Breast epithelium (tissue), 3 donors: ENCODE results near the gene CABLES2.

Experiments
- POLR2A ChIP-seq: fragments of 450-650 bp; IDR thresholded peaks from one replicate; pipeline ENCODE4 v1.6.1; 2016; ENCODE audit warnings: antibody characterized with exemption, mild to moderate bottlenecking, moderate library complexity
- POLR2AphosphoS5 ChIP-seq, 3 donors: sonication (generic); formaldehyde crosslinking; IDR thresholded peaks; one replicate each; pipeline ENCODE4 v1.6.1; 2017; ENCODE audit warnings: antibody characterized with exemption in 3 of 3
- TF ChIP-seq, protein P1 (sequence below), 3 donors: fragments of 450-650 bp; IDR thresholded peaks; one replicate each; pipeline ENCODE4 v1.5.1; 2016 to 2017; ENCODE audit warnings: antibody characterized with exemption in 3 of 3, mild to moderate bottlenecking in 3 of 3, moderate library complexity in 3 of 3

DNA sequence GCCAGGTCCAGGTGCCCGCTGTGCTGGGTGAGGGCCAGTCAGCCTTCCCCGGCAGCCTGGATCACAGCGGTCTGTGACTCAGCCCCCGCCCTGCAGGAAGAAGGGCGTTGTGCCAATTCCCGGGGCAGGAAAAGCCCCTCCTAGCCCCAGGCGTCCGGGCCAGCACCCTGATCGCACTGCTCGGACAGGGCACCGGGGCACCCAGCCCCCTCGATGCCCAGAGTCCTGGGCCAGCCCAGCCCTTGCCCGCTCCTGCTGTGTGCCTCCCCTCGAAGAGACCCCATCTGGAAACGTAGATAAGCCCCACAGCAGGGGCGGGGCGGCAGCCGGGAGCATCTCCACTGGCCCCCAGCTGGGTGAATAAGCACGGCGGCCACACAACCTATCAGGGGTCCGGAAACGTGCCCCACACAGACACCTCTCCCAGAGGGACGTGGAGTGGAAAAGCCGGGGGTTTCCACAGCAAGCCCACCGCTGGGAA, 49.9 kb downstream of the CABLES2 start:
- TF ChIP-seq, protein P1, sequence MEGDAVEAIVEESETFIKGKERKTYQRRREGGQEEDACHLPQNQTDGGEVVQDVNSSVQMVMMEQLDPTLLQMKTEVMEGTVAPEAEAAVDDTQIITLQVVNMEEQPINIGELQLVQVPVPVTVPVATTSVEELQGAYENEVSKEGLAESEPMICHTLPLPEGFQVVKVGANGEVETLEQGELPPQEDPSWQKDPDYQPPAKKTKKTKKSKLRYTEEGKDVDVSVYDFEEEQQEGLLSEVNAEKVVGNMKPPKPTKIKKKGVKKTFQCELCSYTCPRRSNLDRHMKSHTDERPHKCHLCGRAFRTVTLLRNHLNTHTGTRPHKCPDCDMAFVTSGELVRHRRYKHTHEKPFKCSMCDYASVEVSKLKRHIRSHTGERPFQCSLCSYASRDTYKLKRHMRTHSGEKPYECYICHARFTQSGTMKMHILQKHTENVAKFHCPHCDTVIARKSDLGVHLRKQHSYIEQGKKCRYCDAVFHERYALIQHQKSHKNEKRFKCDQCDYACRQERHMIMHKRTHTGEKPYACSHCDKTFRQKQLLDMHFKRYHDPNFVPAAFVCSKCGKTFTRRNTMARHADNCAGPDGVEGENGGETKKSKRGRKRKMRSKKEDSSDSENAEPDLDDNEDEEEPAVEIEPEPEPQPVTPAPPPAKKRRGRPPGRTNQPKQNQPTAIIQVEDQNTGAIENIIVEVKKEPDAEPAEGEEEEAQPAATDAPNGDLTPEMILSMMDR (IDR thresholded peaks at IDR 0.05) = no peak
- no peak for TF ChIP-seq POLR2AphosphoS5 (IDR thresholded peaks at IDR 0.05)
- no peak for TF ChIP-seq POLR2A
